DMS114 treated with DMSO at 0.1 percent for 48 hours (cell line): ENCODE measurements around the gene SGTB.
"Not testable (repeated sequence)": the region's sequence is repeated elsewhere in the genome, so short reads cannot be mapped to it uniquely, and the experiment has no call there.

Experiments
- DNase-seq: peaks from one replicate; lab custom pipeline; 2025; ENCODE audit not compliant: unreplicated experiment; lab: John Stamatoyannopoulos, UW

The SGTB gene

GRCh38 chr5:65674749-65675148, 47.2 kb downstream of the SGTB start:
- DNase-seq, result no peak

- DNase-seq, result no peak
These were observed 49.1 kb downstream of the SGTB start for GRCh38 chr5:65672796-65673195.

DNA sequence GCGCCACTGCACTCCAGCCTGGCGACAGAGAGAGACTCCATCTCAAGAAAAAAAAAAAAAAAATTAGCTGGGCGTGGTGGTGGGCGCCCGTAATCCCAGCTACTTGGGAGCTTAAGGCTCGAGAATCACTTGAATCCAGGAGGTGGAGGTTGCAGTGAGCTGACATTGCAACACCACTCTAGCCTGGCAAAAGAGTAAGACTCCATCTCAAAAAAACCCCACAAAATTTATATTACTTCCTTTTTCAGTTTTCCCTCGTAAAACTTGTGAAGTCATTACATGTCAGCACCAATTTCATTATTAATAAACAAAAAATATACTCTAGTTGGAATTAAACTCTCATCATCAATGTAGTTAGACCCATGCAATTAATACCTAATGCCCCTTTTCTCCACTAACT, 53.2 kb downstream of the SGTB start:
- DNase-seq, result no peak

DNA sequence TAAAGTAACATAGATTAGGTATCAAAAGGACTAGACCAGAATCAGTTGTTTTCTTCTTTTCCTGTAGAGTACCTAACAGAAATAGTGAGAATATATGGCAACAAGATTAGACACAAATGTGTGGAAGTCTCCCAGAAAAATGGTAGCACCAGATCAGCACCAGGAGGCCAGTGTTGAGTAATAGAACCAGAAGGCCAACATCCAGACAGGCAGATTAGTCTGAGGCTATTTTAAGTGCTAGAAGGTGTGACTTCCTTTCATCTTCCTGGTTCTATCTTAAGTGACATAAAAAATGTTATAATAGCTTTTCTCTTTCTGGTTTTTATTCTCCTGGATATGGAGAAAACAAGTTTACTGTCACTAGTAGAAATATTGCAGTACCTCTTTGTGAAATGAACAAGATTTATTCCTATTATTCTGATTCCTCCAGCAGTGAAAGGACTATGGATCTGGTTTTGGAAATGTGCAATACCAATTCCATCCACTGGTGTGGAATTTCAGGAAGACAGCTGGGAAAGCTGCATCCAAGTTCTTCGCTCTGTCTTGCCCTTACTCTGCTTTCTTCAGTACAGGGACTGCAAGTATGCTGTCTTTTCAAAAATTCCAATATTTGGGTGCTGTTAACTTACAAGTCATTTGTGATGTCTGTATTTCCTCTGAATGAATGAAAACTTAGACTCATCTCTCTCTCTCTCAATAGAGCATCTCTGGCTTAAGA, 57.9 kb downstream of the SGTB start:
- DNase-seq, result no peak

GRCh38 chr5:65654713-65655112, 67.2 kb downstream of the SGTB start:
- no peak for DNase-seq

DNA sequence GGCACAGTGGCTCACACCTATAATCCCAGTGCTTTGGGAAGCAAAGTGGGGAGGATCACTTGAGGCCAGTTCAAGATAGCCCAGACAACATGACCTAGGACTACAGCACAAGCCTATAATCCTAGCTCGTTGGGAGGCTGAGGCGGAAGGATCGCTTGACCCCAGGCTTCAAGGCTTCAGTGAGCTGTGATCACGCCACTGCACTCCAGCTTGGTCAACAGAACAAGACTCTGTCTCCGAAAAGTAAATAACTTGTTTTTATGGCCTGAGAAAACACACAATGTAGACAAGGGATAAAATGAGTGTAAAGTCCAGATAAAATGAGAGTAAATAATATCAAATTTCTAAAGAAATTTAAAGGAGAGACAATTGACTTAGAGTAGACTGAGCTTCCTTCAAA, 70.8 kb downstream of the SGTB start:
- DNase-seq, result no peak

DNA sequence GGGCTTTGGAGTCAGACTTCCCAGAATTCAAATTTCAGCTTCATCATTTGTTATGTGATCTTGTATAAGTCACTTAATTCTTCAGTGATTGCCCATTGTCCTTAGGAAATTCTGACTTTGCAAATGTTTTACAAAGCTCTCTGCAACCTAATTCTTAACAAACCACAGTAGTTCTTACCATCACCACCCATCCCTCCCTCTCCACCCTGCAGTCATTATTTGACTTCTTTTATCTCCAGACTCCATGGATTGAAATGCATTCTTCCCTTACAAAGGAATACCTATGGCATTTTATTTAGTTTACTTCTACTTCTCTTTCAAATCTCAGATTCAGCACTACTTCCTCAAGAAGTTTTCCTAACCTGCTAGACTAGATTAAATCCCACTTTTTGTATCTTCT, 74.0 kb downstream of the SGTB start:
- no peak for DNase-seq

DNA sequence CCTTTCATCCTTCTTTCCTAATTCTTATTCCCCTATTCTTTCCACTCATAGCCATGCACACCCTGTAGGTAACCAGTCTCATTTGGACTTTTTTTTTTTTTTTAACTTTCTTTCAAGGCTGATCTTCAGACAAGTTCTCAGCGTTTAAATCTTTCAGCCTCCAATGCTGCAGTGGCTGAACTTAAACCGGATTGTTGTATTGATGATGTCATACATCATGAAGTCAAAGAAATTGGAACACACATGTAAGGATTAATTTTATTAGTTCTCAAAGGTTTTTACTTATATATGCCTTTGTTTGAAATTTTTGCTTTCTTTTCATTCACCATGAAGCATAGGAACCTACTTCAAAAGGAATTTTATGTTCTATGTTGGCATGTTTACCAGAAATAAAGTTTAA, 75.0 kb downstream of the SGTB start:
- no peak for DNase-seq

- no peak for DNase-seq
These were observed 81.7 kb downstream of the SGTB start for GRCh38 chr5:65640240-65640639.

GRCh38 chr5:65630981-65631380, 90.9 kb downstream of the SGTB start:
- no peak for DNase-seq

DNA sequence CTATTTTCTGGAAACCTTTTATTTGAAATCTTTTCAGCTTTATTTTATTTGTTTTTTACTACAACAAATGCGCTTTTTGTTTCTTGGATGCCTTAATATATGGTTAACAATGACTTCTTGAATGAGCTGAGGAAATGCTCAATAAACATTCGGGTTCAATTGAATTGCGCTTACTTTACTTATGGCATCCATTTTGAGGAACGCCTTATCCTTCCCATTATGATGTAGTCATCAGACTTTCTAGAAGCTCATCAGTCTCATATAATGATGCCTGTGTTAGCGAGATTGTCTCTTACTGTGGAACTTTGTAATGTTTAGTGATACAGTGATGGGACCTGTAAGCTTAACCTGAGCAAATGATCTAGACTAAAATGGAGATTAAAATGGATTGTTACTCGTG, 96.2 kb downstream of the SGTB start:
- peak; percentile 47 for DNase-seq

GRCh38 chr5:65624571-65625555, 97.0 kb downstream of the SGTB start, which contains the start of the genes SHLD3 and TRAPPC13:
Gene SHLD3, plus strand, starts transcription at chr5:65625027. Its CDS starts 4,561 bp downstream, at chr5:65629588.
Gene TRAPPC13, plus strand, starts transcription at chr5:65625027. Its CDS starts 34 bp downstream, at chr5:65625061.
- DNase-seq, result peak; percentile 93

DNA sequence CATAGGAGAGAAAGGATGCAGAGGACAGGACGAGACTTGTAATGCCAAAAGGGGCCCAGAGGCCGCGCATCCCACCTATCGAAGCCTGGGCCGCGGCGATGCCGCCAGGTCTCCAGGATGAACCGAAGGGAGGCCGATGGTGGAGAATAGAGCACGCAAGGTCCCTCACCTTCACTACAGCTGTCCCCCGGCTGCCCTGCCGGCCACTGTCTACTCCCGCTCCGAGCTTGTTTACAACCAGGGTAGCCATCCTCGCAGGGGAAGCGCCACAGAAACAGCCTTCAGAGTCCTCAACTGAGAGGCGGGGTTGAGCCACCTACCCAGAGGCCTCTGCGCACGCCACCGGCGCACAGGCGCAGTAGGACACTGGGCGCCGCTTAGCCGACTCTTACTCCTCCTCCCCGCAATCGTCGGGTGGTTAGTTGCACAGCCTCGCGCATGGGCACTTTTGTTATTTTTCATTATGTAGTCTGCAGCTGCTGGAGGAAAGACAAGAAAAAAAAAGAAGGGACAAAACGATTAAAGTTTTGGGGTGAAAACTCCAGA, 97.8 kb downstream of the SGTB start, which contains the start of gene TRIM23:
Gene TRIM23, minus strand, starts transcription at position 309 of the 546 bp plus-strand sequence. Its CDS starts 59 bp downstream, at position 250.
- peak; percentile 93 for DNase-seq

GRCh38 chr5:65623482-65623881, 98.4 kb downstream of the SGTB start:
- DNase-seq, result no peak

DNA sequence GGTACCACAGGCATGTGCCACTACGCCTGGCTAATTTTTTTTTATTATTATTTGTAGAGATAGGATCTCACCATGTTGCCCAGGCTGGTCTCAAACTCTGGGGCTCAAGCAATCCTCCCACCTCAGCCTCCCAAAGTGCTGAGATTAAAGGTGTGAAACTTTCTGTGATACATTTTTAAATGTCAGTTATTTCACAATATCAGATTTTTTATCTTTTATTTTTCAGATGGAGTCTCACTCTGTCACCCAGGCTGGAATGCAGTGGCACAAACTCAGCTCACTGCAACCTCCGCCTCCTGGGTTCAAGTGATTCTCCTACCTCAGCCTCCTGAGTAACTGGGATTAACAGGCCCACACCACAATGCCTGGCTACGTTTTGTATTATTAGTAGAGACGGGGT, 99.9 kb downstream of the SGTB start:
- DNase-seq, result not testable (repeated sequence)

- no peak for DNase-seq
These were observed 101.9 kb downstream of the SGTB start for GRCh38 chr5:65620021-65620420.
